ENCODE results near the gene COQ7.

The COQ7 gene

DNA sequence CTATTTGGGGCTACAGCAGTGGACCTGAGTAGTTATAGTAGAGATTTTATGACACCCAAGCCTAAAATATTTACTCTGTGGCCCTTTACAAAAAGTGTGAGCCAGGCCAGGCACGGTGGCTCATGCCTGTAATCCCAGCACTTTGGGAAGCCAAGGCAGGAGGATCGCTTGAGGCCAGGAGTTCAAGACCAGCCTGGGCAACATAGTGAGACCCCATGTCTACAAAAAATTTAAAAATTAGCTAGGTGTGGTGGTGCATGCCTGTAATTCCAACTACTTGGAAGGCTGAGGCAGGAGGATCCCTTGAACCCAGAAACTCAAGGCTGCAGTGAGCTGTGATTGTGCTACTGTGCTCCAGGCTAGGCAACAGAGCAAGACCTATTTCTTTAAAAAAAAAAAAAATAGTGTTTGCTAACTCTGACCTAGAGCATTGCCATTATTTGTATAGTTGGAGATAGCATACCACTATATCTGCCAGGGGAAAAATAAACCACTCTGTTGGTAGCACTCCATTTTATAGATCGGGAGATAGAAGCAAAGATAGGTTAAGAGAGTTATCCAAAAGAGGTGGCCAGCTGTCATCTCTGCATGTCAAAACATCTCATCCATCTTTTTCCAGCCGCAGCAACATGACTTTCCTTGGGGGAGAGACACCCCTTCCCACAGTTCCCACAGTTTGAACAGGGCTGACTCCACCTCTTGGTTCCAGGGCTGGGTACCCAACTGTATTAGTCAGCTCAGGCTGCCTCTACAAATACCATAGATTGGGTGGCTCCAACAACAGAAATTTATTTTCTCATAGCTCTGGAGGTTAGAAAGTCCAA, 43.3 kb downstream of the COQ7 start:
- no peak for DNase-seq (ENCODE audit: low read depth)
- TF ChIP-seq, protein P1, sequence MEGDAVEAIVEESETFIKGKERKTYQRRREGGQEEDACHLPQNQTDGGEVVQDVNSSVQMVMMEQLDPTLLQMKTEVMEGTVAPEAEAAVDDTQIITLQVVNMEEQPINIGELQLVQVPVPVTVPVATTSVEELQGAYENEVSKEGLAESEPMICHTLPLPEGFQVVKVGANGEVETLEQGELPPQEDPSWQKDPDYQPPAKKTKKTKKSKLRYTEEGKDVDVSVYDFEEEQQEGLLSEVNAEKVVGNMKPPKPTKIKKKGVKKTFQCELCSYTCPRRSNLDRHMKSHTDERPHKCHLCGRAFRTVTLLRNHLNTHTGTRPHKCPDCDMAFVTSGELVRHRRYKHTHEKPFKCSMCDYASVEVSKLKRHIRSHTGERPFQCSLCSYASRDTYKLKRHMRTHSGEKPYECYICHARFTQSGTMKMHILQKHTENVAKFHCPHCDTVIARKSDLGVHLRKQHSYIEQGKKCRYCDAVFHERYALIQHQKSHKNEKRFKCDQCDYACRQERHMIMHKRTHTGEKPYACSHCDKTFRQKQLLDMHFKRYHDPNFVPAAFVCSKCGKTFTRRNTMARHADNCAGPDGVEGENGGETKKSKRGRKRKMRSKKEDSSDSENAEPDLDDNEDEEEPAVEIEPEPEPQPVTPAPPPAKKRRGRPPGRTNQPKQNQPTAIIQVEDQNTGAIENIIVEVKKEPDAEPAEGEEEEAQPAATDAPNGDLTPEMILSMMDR (IDR thresholded peaks at IDR 0.05; ENCODE audit: low read depth, low read length, missing control alignments), result no peak

DNA sequence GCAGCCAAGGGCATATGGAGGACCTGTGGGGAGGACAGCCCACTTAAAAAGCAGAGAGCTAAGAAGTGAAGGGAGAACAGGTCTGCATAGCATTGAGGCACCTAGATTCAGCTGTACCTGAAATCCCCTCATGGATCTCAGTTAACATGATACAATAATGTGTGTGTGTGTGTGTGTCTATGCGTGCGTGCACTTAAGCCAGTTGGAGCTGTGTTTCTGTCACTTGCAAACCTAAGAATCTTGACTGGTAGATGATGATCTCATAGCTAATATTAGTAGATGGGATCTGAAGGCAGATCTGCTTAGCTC, 44.6 kb downstream of the COQ7 start:
- no peak overlapping the region for H3K4me3 ChIP-seq (ENCODE audit: low read depth, low read length)
- no peak for DNase-seq (ENCODE audit: low read depth)

More for the DNA sequence above, 43.3 kb downstream of the COQ7 start:
- H3K4me3 ChIP-seq (ENCODE audit: low read depth, low read length), result no peak overlapping the region

DNA sequence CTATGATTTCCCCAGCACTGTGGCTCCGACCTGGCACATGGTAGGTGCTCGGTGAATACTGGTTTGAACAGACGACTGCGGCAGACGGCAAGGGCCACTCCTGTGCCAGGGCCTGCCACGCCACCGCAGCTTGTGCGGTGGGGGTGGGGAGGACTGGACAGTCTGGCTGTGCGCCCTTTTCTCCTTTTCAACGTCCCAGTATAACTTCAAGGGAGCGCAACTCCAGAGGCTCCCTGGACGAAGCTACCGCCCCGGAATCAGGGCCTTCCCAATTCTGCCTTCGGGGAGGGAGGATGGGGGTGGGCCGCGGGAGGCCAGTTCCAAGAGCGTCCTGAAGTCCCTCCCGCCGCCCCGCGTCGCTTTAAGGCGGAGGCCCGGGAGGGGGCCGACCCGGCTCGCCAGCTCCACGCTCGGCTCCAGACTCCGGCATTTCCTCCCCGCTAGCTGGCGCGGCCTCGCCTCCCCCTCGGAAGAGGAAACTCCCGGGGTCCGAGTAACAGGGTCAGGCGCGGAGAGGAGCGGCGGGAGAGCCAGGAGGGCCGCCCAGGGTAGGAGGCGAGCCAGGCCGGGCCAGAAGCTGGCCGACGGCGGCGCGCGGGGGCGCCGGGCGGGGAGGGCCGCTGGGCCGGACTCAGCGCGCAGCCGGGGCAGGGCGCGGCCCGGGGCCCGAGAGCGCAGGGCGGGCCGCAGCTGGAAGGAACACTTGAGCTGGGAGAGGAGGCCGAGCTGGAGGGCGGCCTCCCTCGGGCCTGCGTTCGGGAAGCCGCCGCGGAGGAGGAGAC, 46.4 kb downstream of the COQ7 start, which contains the start of gene ITPRIPL2:
TSS of gene ITPRIPL2 (plus strand) at position 388 of the 782 bp plus-strand sequence. CDS start 498 bp downstream, outside the sequence.
- DNase-seq (ENCODE audit: low read depth), result no peak
- TF ChIP-seq, protein P1 (IDR thresholded peaks at IDR 0.05; ENCODE audit: low read depth, low read length, missing control alignments), result no peak
- peak within 1 kb of the TSS; percentile 63 for H3K4me3 ChIP-seq (ENCODE audit: low read depth, low read length)

More for the DNA sequence above, 44.6 kb downstream of the COQ7 start:
- TF ChIP-seq, protein P1 (IDR thresholded peaks at IDR 0.05; ENCODE audit: low read depth, low read length, missing control alignments), result no peak

DNA sequence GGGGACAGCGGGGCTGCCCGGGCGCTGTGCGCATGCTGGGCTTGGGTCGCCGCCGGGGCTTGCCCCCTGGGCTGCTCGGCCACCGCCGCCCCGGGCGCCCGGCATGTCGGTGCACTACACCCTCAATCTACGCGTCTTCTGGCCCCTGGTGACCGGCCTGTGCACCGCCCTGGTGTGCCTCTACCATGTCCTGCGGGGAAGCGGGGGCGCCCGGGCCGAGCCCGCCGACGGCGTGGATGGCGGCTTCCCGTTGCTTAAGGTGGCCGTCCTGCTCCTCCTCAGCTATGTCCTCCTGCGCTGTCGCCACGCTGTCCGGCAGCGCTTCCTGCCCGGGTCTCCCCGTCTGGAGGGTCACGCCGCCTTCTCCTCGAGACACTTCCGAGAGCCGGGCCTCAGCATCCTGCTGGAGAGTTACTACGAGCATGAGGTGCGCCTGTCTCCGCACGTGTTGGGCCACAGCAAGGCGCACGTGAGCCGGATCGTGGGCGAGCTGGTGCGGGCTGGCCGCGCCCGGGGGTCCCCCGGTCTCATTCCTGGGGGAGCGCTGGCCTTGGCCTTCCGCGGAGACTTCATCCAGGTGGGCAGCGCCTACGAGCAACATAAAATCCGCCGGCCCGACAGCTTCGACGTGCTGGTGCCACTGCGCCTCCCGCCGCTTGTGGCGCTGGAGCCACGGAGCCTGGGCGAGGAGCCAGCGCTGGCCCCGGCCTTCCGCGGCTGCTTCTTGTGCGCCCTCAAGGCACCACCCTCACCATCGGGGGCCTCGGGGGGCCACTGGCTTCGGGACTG, 47.1 kb downstream of the COQ7 start:
- H3K4me3 ChIP-seq (ENCODE audit: low read depth, low read length), result peak overlapping the region; percentile 63
- TF ChIP-seq, protein P1 (IDR thresholded peaks at IDR 0.05; ENCODE audit: low read depth, low read length, missing control alignments), result no peak
- DNase-seq (ENCODE audit: low read depth), result no peak

DNA sequence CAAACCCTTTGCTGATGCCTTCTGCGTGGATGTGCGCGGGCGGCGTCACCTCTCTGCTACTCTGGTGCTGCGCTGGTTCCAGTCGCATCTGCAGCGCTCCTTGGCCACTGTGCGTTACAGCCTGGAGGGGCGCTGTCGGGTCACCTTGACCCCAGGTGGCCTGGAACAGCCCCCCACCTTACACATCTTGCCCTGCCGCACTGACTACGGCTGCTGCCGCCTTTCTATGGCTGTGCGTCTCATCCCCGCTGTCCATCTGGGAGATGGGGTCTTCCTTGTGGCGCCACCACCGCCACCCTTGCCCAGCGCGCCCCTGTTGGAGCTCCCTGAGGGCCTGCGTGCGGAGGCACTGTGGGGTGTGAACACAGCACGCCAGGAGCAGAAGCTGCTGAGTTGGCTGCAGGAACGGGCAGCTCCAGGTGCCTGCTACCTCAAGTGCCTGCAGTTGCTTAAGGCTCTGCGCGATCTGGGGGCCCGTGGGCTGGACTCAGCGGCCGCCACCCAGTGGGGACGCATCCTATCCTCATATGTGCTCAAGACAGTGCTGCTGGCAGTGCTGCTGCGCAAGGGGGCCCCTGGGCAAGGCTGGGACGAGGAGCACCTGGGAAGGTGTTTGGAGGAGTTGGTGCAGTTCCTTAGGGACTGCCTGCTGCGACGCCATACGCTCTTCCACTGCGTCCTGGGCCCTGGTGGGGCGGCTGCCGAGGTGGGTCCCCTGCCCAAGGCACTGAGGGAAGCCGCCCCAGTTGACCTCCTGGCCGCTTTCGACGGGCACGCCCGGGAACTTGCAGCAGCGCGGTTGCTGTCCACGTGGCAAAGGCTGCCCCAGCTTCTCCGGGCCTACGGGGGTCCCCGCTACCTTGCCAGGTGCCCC, 48.0 kb downstream of the COQ7 start:
- DNase-seq (ENCODE audit: low read depth), result no peak
- H3K4me3 ChIP-seq (ENCODE audit: low read depth, low read length), result no peak overlapping the region
- TF ChIP-seq, protein P1 (IDR thresholded peaks at IDR 0.05; ENCODE audit: low read depth, low read length, missing control alignments), result no peak
